ENCODE data around the gene BCR.

Gene BCR

GRCh38 chr22:23285236-23285635, 104.9 kb downstream of the BCR start:
- no peak for TF ChIP-seq CTCF (IDR thresholded peaks at IDR 0.05; ENCODE audit: insufficient read depth, low read length, poor library complexity, severe bottlenecking)
- Histone ChIP-seq H3K4me3 (replicated peaks; ENCODE audit: low read depth, low read length) (no peak overlapping the region), H3K27me3 (replicated peaks; ENCODE audit: control insufficient read depth, insufficient read depth, low read length) (no peaks in the 10 kb centered on the region), H3K36me3 (ENCODE audit: control insufficient read depth, insufficient read depth, low read length) (peaks cover 19% of the 10 kb centered on the region)
- no peak for DNase-seq (ENCODE audit: extremely low read depth, insufficient read length)

- H3K36me3 ChIP-seq (ENCODE audit: control insufficient read depth, insufficient read depth, low read length): peaks cover 19% of the 10 kb centered on the region
- no peaks in the 10 kb centered on the region for H3K27me3 ChIP-seq (replicated peaks; ENCODE audit: control insufficient read depth, insufficient read depth, low read length)
Measured at GRCh38 chr22:23285734-23286133, 105.4 kb downstream of the BCR start.

DNA sequence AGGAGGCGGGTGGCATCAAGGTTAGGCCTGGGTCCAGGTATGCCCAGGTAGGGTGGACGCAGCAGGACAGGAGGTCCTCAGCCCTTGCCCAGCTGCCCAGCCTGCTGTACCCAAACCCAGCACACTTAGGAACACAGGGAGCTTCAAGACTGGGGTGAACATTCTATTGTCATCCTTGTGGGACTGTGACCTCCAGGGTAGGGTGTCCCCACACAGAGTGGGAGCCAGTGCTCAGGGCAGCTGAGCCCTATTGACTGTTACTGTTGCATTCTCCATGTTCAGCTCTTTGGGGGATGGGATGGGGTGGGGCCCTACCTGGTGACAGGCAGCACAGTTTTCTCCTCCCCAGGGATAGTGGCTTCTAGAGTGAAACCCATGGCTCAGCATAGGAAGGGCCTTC, 106.0 kb downstream of the BCR start:
- TF ChIP-seq CTCF (IDR thresholded peaks at IDR 0.05; ENCODE audit: insufficient read depth, low read length, poor library complexity, severe bottlenecking): no peak
- no peak for DNase-seq (ENCODE audit: extremely low read depth, insufficient read length)
- Histone ChIP-seq H3K4me3 (replicated peaks; ENCODE audit: low read depth, low read length) (no peak overlapping the region), H3K27me3 (replicated peaks; ENCODE audit: control insufficient read depth, insufficient read depth, low read length) (no peaks in the 10 kb centered on the region), H3K36me3 (ENCODE audit: control insufficient read depth, insufficient read depth, low read length) (peaks cover 19% of the 10 kb centered on the region)

More at GRCh38 chr22:23285734-23286133, 105.4 kb downstream of the BCR start:
- TF ChIP-seq CTCF (IDR thresholded peaks at IDR 0.05; ENCODE audit: insufficient read depth, low read length, poor library complexity, severe bottlenecking): no peak
- no peak overlapping the region for H3K4me3 ChIP-seq (replicated peaks; ENCODE audit: low read depth, low read length)
- no peak for DNase-seq (ENCODE audit: extremely low read depth, insufficient read length)

- Histone ChIP-seq H3K4me3 (replicated peaks; ENCODE audit: low read depth, low read length) (no peak overlapping the region), H3K36me3 (ENCODE audit: control insufficient read depth, insufficient read depth, low read length) (peaks cover 19% of the 10 kb centered on the region), H3K27me3 (replicated peaks; ENCODE audit: control insufficient read depth, insufficient read depth, low read length) (no peaks in the 10 kb centered on the region)
- DNase-seq (ENCODE audit: extremely low read depth, insufficient read length): no peak
- TF ChIP-seq CTCF (IDR thresholded peaks at IDR 0.05; ENCODE audit: insufficient read depth, low read length, poor library complexity, severe bottlenecking): no peak
Measured at GRCh38 chr22:23287136-23288095, 107.1 kb downstream of the BCR start.

- peaks cover 19% of the 10 kb centered on the region for H3K36me3 ChIP-seq (ENCODE audit: control insufficient read depth, insufficient read depth, low read length)
- H3K27me3 ChIP-seq (replicated peaks; ENCODE audit: control insufficient read depth, insufficient read depth, low read length): no peaks in the 10 kb centered on the region
- TF ChIP-seq CTCF (IDR thresholded peaks at IDR 0.05; ENCODE audit: insufficient read depth, low read length, poor library complexity, severe bottlenecking): no peak
- no peak for DNase-seq (ENCODE audit: extremely low read depth, insufficient read length)
- no peak overlapping the region for H3K4me3 ChIP-seq (replicated peaks; ENCODE audit: low read depth, low read length)
Measured at GRCh38 chr22:23288301-23289129, 108.2 kb downstream of the BCR start.

All from GM06990 (cell line).